HepG2 (cell line): ENCODE data around the gene GPC6.

ENCODE experiments used
- EED ChIP-seq: sonication (generic); formaldehyde crosslinking; IDR thresholded peaks from 2 replicates; pipeline ENCODE4 v1.5.0; 2020; ENCODE audit warnings: mild to moderate bottlenecking, missing genetic modification reagents
- NR2C2 ChIP-seq: sonication (generic); formaldehyde crosslinking; IDR thresholded peaks from 2 replicates; pipeline ENCODE4 v1.4.0; 2020; ENCODE audit warnings: missing genetic modification reagents, mild to moderate bottlenecking, moderate library complexity, borderline replicate concordance
- TF ChIP-seq, protein P1 (sequence below): sonication (generic); formaldehyde crosslinking; IDR thresholded peaks from 2 replicates; pipeline ENCODE4 v1.5.1; 2020; ENCODE audit warnings: mild to moderate bottlenecking, missing genetic modification reagents, moderate library complexity

DNA sequence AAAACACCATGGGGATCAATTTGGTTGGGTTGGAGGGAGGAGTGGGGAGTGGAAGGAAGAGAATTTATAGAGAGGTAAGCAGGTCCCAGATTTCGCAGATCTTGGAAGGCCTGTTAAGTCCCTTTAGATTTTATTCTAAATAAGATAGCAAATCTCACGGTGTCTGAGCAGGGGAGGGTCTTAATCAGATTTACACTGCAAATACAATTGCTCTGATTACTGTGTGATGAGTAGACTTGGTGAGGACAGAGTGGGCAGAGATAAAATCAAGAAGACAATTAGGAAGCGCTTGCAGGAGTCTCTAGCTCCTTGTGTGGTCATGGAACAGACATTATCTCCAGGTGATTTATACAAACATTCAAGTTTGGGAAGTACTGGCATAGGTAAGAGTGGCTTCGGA lies 126.0 kb downstream of the GPC6 start:
- no peak for TF ChIP-seq NR2C2 (CRISPR knock-in tag)
- TF ChIP-seq, protein P1, sequence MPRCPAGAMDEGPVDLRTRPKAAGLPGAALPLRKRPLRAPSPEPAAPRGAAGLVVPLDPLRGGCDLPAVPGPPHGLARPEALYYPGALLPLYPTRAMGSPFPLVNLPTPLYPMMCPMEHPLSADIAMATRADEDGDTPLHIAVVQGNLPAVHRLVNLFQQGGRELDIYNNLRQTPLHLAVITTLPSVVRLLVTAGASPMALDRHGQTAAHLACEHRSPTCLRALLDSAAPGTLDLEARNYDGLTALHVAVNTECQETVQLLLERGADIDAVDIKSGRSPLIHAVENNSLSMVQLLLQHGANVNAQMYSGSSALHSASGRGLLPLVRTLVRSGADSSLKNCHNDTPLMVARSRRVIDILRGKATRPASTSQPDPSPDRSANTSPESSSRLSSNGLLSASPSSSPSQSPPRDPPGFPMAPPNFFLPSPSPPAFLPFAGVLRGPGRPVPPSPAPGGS (CRISPR knock-in tag) = no peak
- no peak for TF ChIP-seq EED (CRISPR knock-in tag)
